GM12891 (cell line): ENCODE results near the gene CDH13.

Experiments
- POLR2A ChIP-seq: IDR thresholded peaks from 2 replicates; pipeline ENCODE4 v1.6.1; 2011; ENCODE audit warnings: low read depth, low read length, control low read depth
- POLR2AphosphoS5 ChIP-seq: IDR thresholded peaks from 2 replicates; pipeline ENCODE4 v1.6.1; 2011; ENCODE audit warnings: low read depth, low read length, control low read depth
- POU2F2 ChIP-seq: IDR thresholded peaks from 2 replicates; pipeline ENCODE4 v1.6.1; 2011; ENCODE audit warnings: low read depth, mild to moderate bottlenecking, control low read depth, low read length, moderate library complexity

- TF ChIP-seq POLR2A, result no peak
- no peak for TF ChIP-seq POLR2AphosphoS5
- TF ChIP-seq POU2F2, result no peak
Measured at GRCh38 chr16:82580298-82580890, 46.4 kb upstream of the CDH13 start.
